CD14-positive monocyte (primary cell): ENCODE results near the gene PZP. TPM values are rescaled to one million over a fixed set of nuclear protein-coding genes. Genes with fewer than 3 reads are reported as not detected.

Experiments used
- DNase-seq, 3 donors: peaks; one replicate each; pipeline ENCODE4 v3.0.0-alpha.2; 2011 to 2022
- H2AFZ ChIP-seq: 2 replicates; pipeline ENCODE4 v1.6.0; 2012; ENCODE audit warnings: mild to moderate bottlenecking, low read depth, low read length, inconsistent platforms; ENCODE audit not compliant: insufficient read depth, poor library complexity, severe bottlenecking
- H3K27ac ChIP-seq, 2 donors: 1 replicate in 1 of 2; 2 replicates in 1 of 2; pipeline ENCODE4 v1.5.1; 2012 to 2013; ENCODE audit warnings: low read length in 2 of 2, control low read depth in 1 of 2, inconsistent platforms in 1 of 2, low read depth in 1 of 2, mild to moderate bottlenecking in 1 of 2
- H3K27me3 ChIP-seq, 2 donors: one replicate each; pipeline versions ENCODE4 v1.6.0 to v1.6.1; 2011 to 2013; ENCODE audit warnings: low read length in 2 of 2; ENCODE audit not compliant: control insufficient read depth in 2 of 2, insufficient read depth in 2 of 2
- H3K36me3 ChIP-seq, 2 donors: replicated peaks in 1 of 2; 1 replicate in 1 of 2; 2 replicates in 1 of 2; pipeline versions ENCODE4 v1.5.1 to v1.6.1; 2012 to 2013; ENCODE audit warnings: low read length in 2 of 2, control low read depth in 1 of 2, inconsistent platforms in 1 of 2, mild to moderate bottlenecking in 1 of 2; ENCODE audit not compliant: insufficient read depth in 2 of 2, control insufficient read depth in 1 of 2
- H3K4me1 ChIP-seq, 2 donors: 1 replicate in 1 of 2; 2 replicates in 1 of 2; pipeline versions ENCODE4 v1.5.1 to v1.6.1; 2012 to 2013; ENCODE audit warnings: low read length in 2 of 2, control low read depth in 1 of 2, inconsistent platforms in 1 of 2, mild to moderate bottlenecking in 1 of 2, moderate library complexity in 1 of 2; ENCODE audit not compliant: insufficient read depth in 2 of 2, control insufficient read depth in 1 of 2
- H3K4me2 ChIP-seq: replicated peaks from 2 replicates; pipeline ENCODE3; 2012; ENCODE audit warnings: low read length, moderate library complexity, mild to moderate bottlenecking; ENCODE audit not compliant: poor library complexity, severe bottlenecking; ENCODE audit errors: extremely low read depth
- H3K4me3 ChIP-seq, 3 experiments: fragments of 200-600 bp in 1 of 3; sonication (generic) in 1 of 3; replicated peaks in 1 of 3; 1 replicate in 2 of 3; 2 replicates in 1 of 3; pipeline ENCODE4 v1.5.1; 2011 to 2013; ENCODE audit warnings: low read length in 3 of 3, mild to moderate bottlenecking in 3 of 3, control low read depth in 2 of 3, low read depth in 2 of 3, inconsistent platforms in 1 of 3, moderate library complexity in 1 of 3
- H3K79me2 ChIP-seq: 2 replicates; pipeline ENCODE4 v1.6.0; 2012; ENCODE audit warnings: mild to moderate bottlenecking, control low read depth, inconsistent platforms, low read length, moderate library complexity; ENCODE audit not compliant: insufficient read depth
- H3K9ac ChIP-seq: 2 replicates; pipeline ENCODE4 v1.6.0; 2017; ENCODE audit warnings: low read length, mild to moderate bottlenecking; ENCODE audit not compliant: insufficient read depth, poor library complexity, severe bottlenecking
- H3K9me3 ChIP-seq, 2 donors: replicated peaks in 1 of 2; 1 replicate in 1 of 2; 2 replicates in 1 of 2; pipeline versions ENCODE4 v1.5.1 to v1.6.1; 2012 to 2013; ENCODE audit warnings: low read length in 2 of 2, control low read depth in 1 of 2; ENCODE audit not compliant: control insufficient read depth in 1 of 2, insufficient read depth in 1 of 2
- H4K20me1 ChIP-seq: 2 replicates; pipeline ENCODE4 v1.6.0; 2012; ENCODE audit warnings: mild to moderate bottlenecking, low read length, control low read depth, moderate library complexity; ENCODE audit not compliant: insufficient read depth
- H3K27ac Mint-ChIP-seq, 7 donors: one replicate each; pipeline ENCODE4 v1.8.0; 2020; ENCODE audit warnings: mild to moderate bottlenecking in 7 of 7, mixed read lengths in 7 of 7, moderate library complexity in 6 of 7, inconsistent platforms in 2 of 7
- H3K27me3 Mint-ChIP-seq, 3 donors: one replicate each; pipeline ENCODE4 v1.8.0; 2021 to 2022; ENCODE audit warnings: low read depth in 3 of 3, mild to moderate bottlenecking in 3 of 3, mixed read lengths in 3 of 3, moderate library complexity in 3 of 3, inconsistent platforms in 1 of 3
- H3K36me3 Mint-ChIP-seq, 2 donors: one replicate each; pipeline ENCODE4 v1.8.0; 2020; ENCODE audit warnings: mixed read lengths in 2 of 2, inconsistent platforms in 1 of 2, mild to moderate bottlenecking in 1 of 2
- H3K4me1 Mint-ChIP-seq: one replicate; pipeline ENCODE4 v1.8.0; 2020; ENCODE audit warnings: mild to moderate bottlenecking, mixed read lengths
- H3K4me3 Mint-ChIP-seq, 2 donors: one replicate each; pipeline ENCODE4 v1.8.0; 2020; ENCODE audit warnings: mild to moderate bottlenecking in 2 of 2, mixed read lengths in 2 of 2, moderate library complexity in 1 of 2
- H3K9me3 Mint-ChIP-seq, 7 donors: one replicate each; pipeline ENCODE4 v1.8.0; 2020 to 2022; ENCODE audit warnings: mixed read lengths in 7 of 7, mild to moderate bottlenecking in 6 of 7, moderate library complexity in 6 of 7, inconsistent platforms in 2 of 7
- CTCF ChIP-seq: fragments of 200-600 bp; IDR thresholded peaks from one replicate; pipeline ENCODE4 v1.8.0; 2022; ENCODE audit warnings: antibody characterized with exemption, mild to moderate bottlenecking
- WGBS: methylation state at CpG from one replicate; pipeline ENCODE4 v1.1.5; 2013; ENCODE audit warnings: missing lambda C conversion rate; ENCODE audit not compliant: insufficient coverage; 5-methylcytosine and 5-hydroxymethylcytosine counted together
- intact Hi-C, 2 donors: fragments of 100-400 bp; cut with micrococcal nuclease; formaldehyde crosslinking; loops; one replicate each; pipeline versions ENCODE4 v1.15.0 to v1.15.1; 2023
- polyA plus RNA-seq, 3 donors: library from polyadenylated mRNA; depleted of rRNA in 1 of 3; unstranded in 2 of 3; stranded (reverse) in 1 of 3; fragments of 300-500 nt in 2 of 3; fragments of >200 nt in 1 of 3; fragmentation: Illumina TruSeq in 2 of 3; gene quantifications; 1 replicate in 2 of 3; 2 replicates in 1 of 3; pipeline ENCODE4 v1.2.3, GENCODE V29; 2012 to 2021

Gene PZP
- polyA plus RNA-seq, 3 donors = not detected

GRCh38 chr12:9214534-9214933, 6.3 kb upstream of the PZP start:
- no peak overlapping the region for H3K27ac ChIP-seq
- intact Hi-C loops = no loop called here
- H3K9me3 Mint-ChIP-seq = peaks cover 0 to 7% (median 2%) of the 10 kb centered on the region in 7 donors
- no peaks in the 10 kb centered on the region for H3K27me3 ChIP-seq
- no peaks in the 10 kb centered on the region for H3K79me2 ChIP-seq
- no peak for DNase-seq
- H2AFZ ChIP-seq = no peak overlapping the region
- H3K36me3 Mint-ChIP-seq = no peaks in the 10 kb centered on the region
- no peaks in the 10 kb centered on the region for H3K36me3 ChIP-seq
- H3K4me3 ChIP-seq = no peak overlapping the region
- H3K9me3 ChIP-seq = no peaks in the 10 kb centered on the region
- no CpG with 5 or more reads among the region's 2 CpGs for WGBS
- H3K4me1 ChIP-seq = no peaks in the 10 kb centered on the region
- no peak overlapping the region for H3K27ac Mint-ChIP-seq
- no peak overlapping the region for H3K4me2 ChIP-seq
- peaks cover 0 to 2% (median 1%) of the 10 kb centered on the region in 3 donors for H3K27me3 Mint-ChIP-seq
- no peak for TF ChIP-seq CTCF
- H3K9ac ChIP-seq = no peak overlapping the region
- no peak overlapping the region for H3K4me3 Mint-ChIP-seq
- no peaks in the 10 kb centered on the region for H4K20me1 ChIP-seq
- H3K4me1 Mint-ChIP-seq = no peaks in the 10 kb centered on the region

- Histone ChIP-seq H3K4me1 (no peaks in the 10 kb centered on the region), H3K27me3 (no peaks in the 10 kb centered on the region), H3K4me3 (no peak overlapping the region), H3K4me2 (no peak overlapping the region), H2AFZ (no peak overlapping the region), H4K20me1 (no peaks in the 10 kb centered on the region), H3K27ac (no peak overlapping the region), H3K9ac (no peak overlapping the region), H3K79me2 (no peaks in the 10 kb centered on the region), H3K9me3 (no peaks in the 10 kb centered on the region), H3K36me3 (no peaks in the 10 kb centered on the region)
- intact Hi-C loops = no loop called here
- Mint-ChIP-seq H3K4me3 (no peak overlapping the region), H3K36me3 (no peaks in the 10 kb centered on the region), H3K27me3 (peaks cover 0 to 4% (median 1%) of the 10 kb centered on the region in 3 donors), H3K9me3 (peaks cover 0 to 8% (median 0%) of the 10 kb centered on the region in 7 donors), H3K4me1 (no peaks in the 10 kb centered on the region), H3K27ac (no peak overlapping the region)
- no peak for DNase-seq
- no peak for TF ChIP-seq CTCF
- 100% methylated on average over 1 of the region's 1 CpG for WGBS
Measured at GRCh38 chr12:9211687-9212086, 3.5 kb upstream of the PZP start.
